Measurements from ENCODE around the gene RRP12.

The RRP12 gene

DNA sequence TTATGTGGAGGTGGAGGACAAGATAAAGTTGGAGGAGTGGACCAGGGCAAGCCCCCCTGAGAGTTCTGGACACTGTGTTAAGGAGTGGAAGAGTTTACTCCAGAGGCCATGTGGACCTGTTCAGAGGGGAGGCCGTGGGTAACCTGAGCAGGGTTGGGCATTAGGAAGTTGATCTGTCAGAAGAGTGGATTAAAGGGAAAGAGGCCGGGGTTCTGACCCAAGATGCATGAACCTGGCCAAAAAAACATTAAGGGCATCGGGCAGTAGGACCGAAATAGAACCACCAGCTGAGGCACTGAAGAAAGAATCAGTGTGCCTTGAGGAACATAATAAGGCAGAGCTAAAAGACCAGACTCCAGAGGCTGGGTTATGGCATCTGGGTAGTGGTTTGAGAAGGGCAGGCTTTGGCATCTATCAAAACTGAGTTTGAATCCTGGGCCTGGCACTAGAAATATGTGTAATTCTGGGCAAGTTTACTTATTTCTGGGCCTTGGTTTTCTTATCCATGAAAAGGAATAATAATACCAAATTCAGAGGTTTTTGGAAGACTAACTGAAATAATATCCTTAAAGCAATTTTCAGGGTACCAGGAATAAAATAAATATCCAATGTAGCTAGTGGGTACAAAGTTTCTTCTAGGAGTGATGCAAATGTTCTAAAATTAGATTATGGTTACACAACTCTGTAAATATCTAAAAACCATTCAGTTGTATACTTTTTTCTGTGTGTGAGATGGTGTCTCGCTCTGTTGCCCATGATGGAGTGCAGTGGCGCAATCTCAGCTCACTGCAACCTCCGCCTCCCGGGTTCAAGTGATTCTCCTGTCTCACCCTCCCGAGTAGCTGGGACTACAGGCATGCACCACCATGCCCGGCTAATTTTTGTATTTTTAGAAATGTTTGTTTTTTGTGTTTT, 93.0 kb downstream of the RRP12 start:
- H3K9me3 ChIP-seq (ENCODE audit: insufficient read depth, low read depth, low read length) = no peaks in the 10 kb centered on the region
- H3K4me3 ChIP-seq (ENCODE audit: low read length, poor library complexity, severe bottlenecking) = no peak overlapping the region
- no peak for TF ChIP-seq EZH2phosphoT487 (IDR thresholded peaks at IDR 0.05; ENCODE audit: borderline replicate concordance)
- TF ChIP-seq, protein P1, sequence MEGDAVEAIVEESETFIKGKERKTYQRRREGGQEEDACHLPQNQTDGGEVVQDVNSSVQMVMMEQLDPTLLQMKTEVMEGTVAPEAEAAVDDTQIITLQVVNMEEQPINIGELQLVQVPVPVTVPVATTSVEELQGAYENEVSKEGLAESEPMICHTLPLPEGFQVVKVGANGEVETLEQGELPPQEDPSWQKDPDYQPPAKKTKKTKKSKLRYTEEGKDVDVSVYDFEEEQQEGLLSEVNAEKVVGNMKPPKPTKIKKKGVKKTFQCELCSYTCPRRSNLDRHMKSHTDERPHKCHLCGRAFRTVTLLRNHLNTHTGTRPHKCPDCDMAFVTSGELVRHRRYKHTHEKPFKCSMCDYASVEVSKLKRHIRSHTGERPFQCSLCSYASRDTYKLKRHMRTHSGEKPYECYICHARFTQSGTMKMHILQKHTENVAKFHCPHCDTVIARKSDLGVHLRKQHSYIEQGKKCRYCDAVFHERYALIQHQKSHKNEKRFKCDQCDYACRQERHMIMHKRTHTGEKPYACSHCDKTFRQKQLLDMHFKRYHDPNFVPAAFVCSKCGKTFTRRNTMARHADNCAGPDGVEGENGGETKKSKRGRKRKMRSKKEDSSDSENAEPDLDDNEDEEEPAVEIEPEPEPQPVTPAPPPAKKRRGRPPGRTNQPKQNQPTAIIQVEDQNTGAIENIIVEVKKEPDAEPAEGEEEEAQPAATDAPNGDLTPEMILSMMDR (conservative IDR thresholded peaks at IDR 0.05; ENCODE audit: low read length) = no peak
- H3K27me3 ChIP-seq (ENCODE audit: insufficient read depth, low read length, poor library complexity, severe bottlenecking) = no peaks in the 10 kb centered on the region
- H3F3A ChIP-seq (ENCODE audit: low read depth) = no peaks in the 10 kb centered on the region
- H3K9me2 ChIP-seq (replicated peaks; ENCODE audit: low read depth, low read length) = no peaks in the 10 kb centered on the region
- no peaks in the 10 kb centered on the region for H3K36me3 ChIP-seq (ENCODE audit: insufficient read depth, low read length)
- H3K9ac ChIP-seq (ENCODE audit: low read depth, low read length, poor library complexity, severe bottlenecking) = no peak overlapping the region
- H3K4me1 ChIP-seq (ENCODE audit: insufficient read depth, low read length, poor library complexity, severe bottlenecking) = no peaks in the 10 kb centered on the region
- H4K20me1 ChIP-seq (ENCODE audit: insufficient read depth, low read length, poor library complexity, severe bottlenecking) = no peaks in the 10 kb centered on the region
- H2AFZ ChIP-seq (ENCODE audit: low read length) = no peak overlapping the region
- no peaks in the 10 kb centered on the region for H3K79me2 ChIP-seq (ENCODE audit: insufficient read depth, low read length)
- H3K4me2 ChIP-seq (ENCODE audit: low read depth, low read length, poor library complexity, severe bottlenecking) = no peak overlapping the region

GRCh38 chr10:97307441-97307840, 93.7 kb downstream of the RRP12 start:
- Histone ChIP-seq H3K27me3 (ENCODE audit: insufficient read depth, low read length, poor library complexity, severe bottlenecking) (no peaks in the 10 kb centered on the region), H2AFZ (ENCODE audit: low read length) (no peak overlapping the region), H3F3A (ENCODE audit: low read depth) (no peaks in the 10 kb centered on the region), H3K79me2 (ENCODE audit: insufficient read depth, low read length) (no peaks in the 10 kb centered on the region), H3K9me2 (replicated peaks; ENCODE audit: low read depth, low read length) (no peaks in the 10 kb centered on the region), H3K9me3 (ENCODE audit: insufficient read depth, low read depth, low read length) (no peaks in the 10 kb centered on the region), H3K4me2 (ENCODE audit: low read depth, low read length, poor library complexity, severe bottlenecking) (no peak overlapping the region), H4K20me1 (ENCODE audit: insufficient read depth, low read length, poor library complexity, severe bottlenecking) (no peaks in the 10 kb centered on the region), H3K36me3 (ENCODE audit: insufficient read depth, low read length) (no peaks in the 10 kb centered on the region), H3K4me3 (ENCODE audit: low read length, poor library complexity, severe bottlenecking) (no peak overlapping the region), H3K9ac (ENCODE audit: low read depth, low read length, poor library complexity, severe bottlenecking) (no peak overlapping the region), H3K4me1 (ENCODE audit: insufficient read depth, low read length, poor library complexity, severe bottlenecking) (no peaks in the 10 kb centered on the region)
- TF ChIP-seq, protein P1 (conservative IDR thresholded peaks at IDR 0.05; ENCODE audit: low read length) = no peak
- no peak for TF ChIP-seq EZH2phosphoT487 (IDR thresholded peaks at IDR 0.05; ENCODE audit: borderline replicate concordance)
